Epithelial cell of esophagus (primary cell): ENCODE results near the gene TP53RK.

Experiments
- DNase-seq: peaks from one replicate; pipeline ENCODE4 v3.0.0; 2010; ENCODE audit warnings: low read depth
- H3K4me3 ChIP-seq: 2 replicates; pipeline ENCODE4 v1.5.1; 2011; ENCODE audit warnings: mild to moderate bottlenecking, low read length, control low read depth
- TF ChIP-seq, protein P1 (sequence below): IDR thresholded peaks from 2 replicates; pipeline ENCODE4 v1.5.1; 2011; ENCODE audit warnings: low read depth, mild to moderate bottlenecking, low read length, control low read depth, inconsistent platforms; ENCODE audit not compliant: insufficient read depth; ENCODE audit errors: missing control alignments

TP53RK gene

DNA sequence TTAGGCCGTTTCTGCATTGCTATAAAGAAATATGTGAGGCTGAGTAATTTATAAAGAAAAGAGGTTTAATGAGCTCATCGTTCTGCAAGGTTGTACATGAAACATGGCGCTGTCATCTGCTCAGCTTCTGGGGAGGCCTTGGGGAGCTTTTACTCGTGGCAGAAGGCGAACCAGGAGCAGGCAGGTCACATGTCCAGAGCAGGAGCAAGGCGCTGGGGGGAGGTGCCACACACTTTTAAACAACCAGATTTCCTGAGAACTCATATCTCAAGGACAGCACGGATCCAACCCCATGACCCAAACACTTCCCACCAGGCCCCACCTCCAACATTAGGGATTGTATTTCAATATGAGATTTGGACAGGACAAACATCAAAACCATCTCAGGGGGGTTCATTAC is 31.6 kb downstream of the TP53RK start:
- TF ChIP-seq, protein P1, sequence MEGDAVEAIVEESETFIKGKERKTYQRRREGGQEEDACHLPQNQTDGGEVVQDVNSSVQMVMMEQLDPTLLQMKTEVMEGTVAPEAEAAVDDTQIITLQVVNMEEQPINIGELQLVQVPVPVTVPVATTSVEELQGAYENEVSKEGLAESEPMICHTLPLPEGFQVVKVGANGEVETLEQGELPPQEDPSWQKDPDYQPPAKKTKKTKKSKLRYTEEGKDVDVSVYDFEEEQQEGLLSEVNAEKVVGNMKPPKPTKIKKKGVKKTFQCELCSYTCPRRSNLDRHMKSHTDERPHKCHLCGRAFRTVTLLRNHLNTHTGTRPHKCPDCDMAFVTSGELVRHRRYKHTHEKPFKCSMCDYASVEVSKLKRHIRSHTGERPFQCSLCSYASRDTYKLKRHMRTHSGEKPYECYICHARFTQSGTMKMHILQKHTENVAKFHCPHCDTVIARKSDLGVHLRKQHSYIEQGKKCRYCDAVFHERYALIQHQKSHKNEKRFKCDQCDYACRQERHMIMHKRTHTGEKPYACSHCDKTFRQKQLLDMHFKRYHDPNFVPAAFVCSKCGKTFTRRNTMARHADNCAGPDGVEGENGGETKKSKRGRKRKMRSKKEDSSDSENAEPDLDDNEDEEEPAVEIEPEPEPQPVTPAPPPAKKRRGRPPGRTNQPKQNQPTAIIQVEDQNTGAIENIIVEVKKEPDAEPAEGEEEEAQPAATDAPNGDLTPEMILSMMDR = no peak
- DNase-seq = no peak
- no peak overlapping the region for H3K4me3 ChIP-seq

DNA sequence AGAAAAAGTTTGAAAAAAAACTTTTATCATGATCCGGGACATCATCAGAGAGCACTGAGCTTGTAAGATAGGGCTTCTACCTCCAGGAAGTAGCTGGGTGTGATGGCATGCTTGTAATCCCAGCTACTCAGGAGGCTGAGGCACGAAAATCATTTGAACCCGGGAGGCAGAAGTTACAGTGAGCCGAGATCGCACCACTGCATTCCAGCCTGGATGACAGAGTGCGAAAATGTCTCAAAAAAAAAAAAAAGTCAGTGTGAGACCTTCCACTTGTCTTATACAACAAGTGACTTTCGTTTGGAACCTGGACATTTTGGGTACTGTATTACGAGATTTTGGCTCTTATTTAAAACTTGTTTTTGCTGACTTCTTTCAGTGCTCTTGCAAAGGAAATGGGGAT is 32.1 kb downstream of the TP53RK start:
- TF ChIP-seq, protein P1 = no peak
- DNase-seq = no peak
- H3K4me3 ChIP-seq = no peak overlapping the region

DNA sequence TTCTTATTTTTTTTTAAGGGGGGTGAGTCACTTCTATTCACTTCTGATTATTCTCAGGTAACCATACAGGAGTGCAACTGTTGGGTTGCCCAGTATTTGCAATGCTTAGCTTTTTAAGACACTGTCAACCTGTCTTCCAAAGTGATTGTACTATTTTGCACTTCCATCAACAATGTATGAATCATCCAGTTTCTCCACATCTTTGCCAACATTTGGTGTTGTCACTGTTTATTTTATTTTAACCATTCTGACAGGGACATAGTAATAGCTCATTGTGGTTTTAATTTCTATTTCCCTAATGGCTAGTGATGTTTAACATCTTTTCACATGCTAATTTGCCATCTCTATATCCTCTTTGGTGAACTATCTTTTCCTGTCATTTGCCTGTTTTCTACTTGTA is 36.5 kb downstream of the TP53RK start:
- TF ChIP-seq, protein P1 = no peak
- H3K4me3 ChIP-seq = no peak overlapping the region
- DNase-seq = peak; percentile 47

DNA sequence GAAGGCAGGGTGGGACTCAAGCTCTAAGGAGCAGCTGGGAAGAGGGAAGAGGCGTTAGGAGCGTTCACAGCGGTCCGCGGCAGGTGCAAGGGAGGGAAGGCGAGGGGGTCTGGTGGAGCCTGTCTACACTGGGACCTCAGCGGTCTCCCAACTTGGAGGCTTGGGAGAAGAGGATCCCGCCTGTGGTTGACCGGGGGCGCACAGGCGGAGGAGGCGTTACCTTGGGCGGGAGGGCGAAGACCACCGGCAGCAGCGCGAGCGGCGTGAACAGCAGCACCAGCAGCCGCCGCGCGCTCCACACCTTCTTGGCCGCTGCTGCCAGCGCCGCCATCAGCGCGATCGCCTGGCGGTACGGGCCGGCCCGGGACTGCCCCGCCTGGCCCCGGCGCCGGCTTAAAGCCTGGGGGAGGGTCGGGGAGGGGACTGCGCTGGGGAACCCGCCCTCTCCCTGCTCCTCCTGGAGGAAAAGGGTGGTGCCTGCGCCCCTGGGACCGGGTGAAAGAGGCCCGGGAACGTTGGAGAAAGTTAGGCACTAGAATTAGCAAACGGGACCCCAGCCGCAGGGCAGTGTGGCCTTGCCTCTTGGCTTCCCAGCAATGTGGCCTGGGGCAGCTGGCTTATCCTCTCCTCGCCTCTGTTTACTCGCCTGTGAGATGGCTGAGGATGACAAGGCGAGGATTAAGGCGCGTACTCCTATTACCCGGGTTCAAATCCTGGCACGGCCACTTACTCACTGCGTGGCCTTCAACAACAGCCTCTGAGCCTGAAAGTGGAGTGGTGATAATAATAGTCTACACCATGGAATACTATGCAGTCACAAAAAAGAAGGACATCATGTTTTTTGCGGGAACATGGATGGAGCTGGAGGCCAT is 37.9 kb downstream of the TP53RK start, which contains the start of gene SLC13A3:
TSS of gene SLC13A3 (minus strand) at position 369 of the 872 bp plus-strand sequence. CDS start at position 331, 38 bp downstream.
- H3K4me3 ChIP-seq = no peak within 1 kb of the TSS
- no peak for DNase-seq
- TF ChIP-seq, protein P1 = no peak

DNA sequence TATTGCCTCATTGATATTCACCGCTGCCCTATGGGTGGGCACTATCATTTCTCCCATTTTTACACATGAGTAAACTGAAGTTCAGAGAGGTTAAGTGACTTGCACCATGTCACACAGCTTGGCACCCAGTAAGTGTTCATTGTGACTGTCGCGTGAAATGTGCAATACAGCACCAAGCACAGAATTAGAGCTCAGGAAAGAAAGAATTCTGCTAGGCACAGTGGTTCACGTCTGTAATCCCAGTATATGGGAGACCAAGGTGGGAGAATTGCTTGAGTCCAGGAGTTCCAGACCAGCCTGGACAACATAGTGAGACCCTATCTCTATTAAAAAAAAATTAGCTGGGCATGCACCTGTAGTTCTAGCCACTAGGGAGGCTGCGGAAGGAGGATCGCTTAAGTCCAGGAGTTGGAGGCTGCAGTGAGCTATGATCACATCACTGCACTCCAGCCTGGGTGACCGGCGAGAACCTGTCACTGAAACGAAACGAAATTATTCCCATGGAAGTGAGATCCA is 38.6 kb downstream of the TP53RK start:
- H3K4me3 ChIP-seq = no peak overlapping the region
- no peak for DNase-seq
- TF ChIP-seq, protein P1 = no peak

DNA sequence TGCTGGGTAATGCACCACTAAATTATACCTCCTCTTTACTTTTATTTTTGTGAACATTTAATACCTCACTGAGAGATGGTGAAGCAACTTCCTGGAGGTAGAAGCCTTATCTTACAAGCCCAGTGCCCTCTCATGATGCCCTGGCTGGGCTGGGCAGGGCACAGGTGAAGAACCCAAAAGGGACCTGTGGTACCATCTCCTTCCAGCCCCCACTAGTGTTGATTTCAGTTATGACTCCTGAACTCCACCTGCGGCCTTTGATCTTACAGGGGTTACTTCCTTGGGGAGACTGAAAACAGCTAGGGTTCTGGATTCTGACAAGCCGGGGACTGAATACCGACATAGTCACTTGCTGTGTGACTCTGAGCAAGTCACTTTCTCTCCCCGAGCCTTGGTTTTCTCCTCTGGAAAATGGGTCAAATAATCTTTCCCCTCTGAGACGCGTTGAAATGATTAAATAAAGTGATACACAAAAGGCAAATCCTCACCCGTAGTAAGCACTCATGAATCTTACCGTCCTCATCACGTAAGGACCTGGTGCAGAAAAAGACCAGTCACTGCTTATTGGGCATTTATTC is 39.2 kb downstream of the TP53RK start:
- DNase-seq = no peak
- H3K4me3 ChIP-seq = no peak overlapping the region
- TF ChIP-seq, protein P1 = no peak
